Coronary artery (tissue), 2 donors: ENCODE measurements around the gene SLC35E3.
A peak's percentile ranks its signal among the peaks of the same experiment; 100 is the strongest.

ENCODE experiments used
- DNase-seq: peaks from one replicate; pipeline ENCODE4 v3.0.0-alpha.2; 2017; ENCODE audit warnings: low spot score
- H3K27ac ChIP-seq, 2 donors: fragments of 200-600 bp; sonication (generic); one replicate each; pipeline ENCODE4 v1.5.1; 2016 to 2019
- H3K4me3 ChIP-seq: fragments of 200-600 bp; sonication (generic); 2 replicates; pipeline ENCODE4 v1.5.1; 2016; ENCODE audit warnings: mild to moderate bottlenecking, moderate library complexity
- TF ChIP-seq, protein P1 (sequence below): fragments of 200-600 bp; sonication (generic); IDR thresholded peaks from one replicate; pipeline ENCODE4 v1.5.1; 2019; ENCODE audit warnings: antibody characterized with exemption

Gene SLC35E3

DNA sequence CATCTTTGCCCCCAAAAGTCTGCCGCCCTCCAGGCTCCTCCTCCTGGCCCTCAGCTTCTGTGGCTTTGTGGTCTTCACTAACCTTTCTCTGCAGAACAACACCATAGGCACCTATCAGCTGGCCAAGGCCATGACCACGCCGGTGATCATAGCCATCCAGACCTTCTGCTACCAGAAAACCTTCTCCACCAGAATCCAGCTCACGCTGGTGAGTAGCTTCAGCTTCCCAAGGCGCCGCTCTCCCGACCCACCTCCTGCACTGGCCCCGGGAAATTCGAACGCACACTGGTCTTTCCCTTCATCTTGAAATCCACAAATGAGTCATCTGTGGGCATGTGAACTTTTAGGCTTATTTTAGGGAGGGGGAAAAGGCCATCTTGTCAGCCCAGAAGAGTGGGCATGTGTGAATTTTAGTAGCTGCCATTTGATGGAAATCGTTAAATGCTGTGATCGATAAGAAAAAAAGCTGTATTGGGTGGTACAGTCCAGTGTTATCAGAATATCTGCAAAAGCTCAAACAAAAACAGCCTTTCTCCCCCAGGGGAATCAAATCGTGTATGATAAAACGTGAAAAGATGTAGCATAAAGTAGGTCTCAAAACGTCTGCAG lies 700 bp downstream of the SLC35E3 start:
- TF ChIP-seq, protein P1, sequence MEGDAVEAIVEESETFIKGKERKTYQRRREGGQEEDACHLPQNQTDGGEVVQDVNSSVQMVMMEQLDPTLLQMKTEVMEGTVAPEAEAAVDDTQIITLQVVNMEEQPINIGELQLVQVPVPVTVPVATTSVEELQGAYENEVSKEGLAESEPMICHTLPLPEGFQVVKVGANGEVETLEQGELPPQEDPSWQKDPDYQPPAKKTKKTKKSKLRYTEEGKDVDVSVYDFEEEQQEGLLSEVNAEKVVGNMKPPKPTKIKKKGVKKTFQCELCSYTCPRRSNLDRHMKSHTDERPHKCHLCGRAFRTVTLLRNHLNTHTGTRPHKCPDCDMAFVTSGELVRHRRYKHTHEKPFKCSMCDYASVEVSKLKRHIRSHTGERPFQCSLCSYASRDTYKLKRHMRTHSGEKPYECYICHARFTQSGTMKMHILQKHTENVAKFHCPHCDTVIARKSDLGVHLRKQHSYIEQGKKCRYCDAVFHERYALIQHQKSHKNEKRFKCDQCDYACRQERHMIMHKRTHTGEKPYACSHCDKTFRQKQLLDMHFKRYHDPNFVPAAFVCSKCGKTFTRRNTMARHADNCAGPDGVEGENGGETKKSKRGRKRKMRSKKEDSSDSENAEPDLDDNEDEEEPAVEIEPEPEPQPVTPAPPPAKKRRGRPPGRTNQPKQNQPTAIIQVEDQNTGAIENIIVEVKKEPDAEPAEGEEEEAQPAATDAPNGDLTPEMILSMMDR, result no peak
- Histone ChIP-seq H3K27ac (peak overlapping the region; percentile 55 to 85), H3K4me3 (peak overlapping the region; percentile 85)
- peak; percentile 76 for DNase-seq

DNA sequence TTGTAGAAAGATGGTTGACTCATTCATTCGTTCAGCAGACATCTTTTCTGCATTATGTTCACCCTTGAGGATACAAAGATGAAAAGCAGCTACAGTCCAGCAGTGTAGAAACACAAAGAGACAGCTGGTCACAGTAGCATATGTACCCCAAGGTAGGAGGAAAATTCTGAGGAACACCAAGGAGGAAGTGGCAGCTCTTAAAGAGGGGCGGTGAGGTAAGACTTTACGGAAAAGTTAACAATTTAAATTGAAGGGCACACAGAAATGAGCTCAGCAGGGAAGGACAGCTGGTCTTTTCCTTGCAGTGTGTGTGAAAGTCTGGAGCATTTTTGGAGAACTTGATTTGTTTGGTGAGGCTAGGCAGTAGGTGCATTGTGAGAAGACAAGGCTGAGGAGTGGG lies 3.5 kb downstream of the SLC35E3 start:
- Histone ChIP-seq H3K27ac (no peak overlapping the region), H3K4me3 (no peak overlapping the region)
- TF ChIP-seq, protein P1, result no peak
- DNase-seq, result no peak

DNA sequence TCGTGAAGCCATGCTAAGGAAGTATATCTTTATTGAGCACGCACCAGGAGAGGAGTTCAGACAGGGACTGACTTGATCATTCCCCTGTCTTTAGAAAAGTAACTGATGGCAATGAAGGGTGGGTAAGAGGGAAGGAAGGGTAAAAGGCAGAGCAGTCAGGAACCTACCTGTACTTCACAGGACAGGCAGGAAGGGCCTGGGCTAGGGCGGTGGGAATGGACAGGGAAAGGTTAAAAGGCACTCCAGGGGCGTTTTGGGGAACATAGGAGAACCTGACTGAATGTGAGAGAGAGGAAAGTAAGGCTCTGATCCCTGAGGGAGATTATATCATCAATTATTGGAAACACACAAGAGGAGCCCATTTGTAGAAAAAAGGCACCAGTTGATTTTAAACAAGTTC lies 3.9 kb downstream of the SLC35E3 start:
- TF ChIP-seq, protein P1, result no peak
- H3K27ac ChIP-seq, result no peak overlapping the region
- DNase-seq, result no peak
- no peak overlapping the region for H3K4me3 ChIP-seq

DNA sequence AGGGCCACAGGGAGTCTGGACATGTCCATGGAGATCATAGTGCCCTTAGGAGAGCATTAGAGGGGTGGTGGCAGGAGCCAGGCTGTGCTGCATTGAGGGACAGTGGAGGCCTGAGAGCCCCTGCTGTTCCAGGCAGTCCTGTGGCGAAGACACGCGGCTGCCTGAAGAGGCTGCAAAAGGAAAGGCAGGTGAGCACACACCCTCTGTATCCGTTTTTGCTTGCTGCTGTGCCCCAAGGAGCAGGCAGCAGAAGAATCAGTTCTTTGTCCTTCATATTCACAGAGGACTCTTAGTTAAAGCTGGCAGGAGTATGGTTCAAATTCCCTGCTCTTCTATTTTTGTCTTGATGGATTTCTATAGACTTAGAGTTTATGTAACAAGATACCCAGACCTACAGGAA lies 4.5 kb downstream of the SLC35E3 start:
- TF ChIP-seq, protein P1, result no peak
- DNase-seq, result no peak
- Histone ChIP-seq H3K27ac (no peak overlapping the region), H3K4me3 (no peak overlapping the region)

DNA sequence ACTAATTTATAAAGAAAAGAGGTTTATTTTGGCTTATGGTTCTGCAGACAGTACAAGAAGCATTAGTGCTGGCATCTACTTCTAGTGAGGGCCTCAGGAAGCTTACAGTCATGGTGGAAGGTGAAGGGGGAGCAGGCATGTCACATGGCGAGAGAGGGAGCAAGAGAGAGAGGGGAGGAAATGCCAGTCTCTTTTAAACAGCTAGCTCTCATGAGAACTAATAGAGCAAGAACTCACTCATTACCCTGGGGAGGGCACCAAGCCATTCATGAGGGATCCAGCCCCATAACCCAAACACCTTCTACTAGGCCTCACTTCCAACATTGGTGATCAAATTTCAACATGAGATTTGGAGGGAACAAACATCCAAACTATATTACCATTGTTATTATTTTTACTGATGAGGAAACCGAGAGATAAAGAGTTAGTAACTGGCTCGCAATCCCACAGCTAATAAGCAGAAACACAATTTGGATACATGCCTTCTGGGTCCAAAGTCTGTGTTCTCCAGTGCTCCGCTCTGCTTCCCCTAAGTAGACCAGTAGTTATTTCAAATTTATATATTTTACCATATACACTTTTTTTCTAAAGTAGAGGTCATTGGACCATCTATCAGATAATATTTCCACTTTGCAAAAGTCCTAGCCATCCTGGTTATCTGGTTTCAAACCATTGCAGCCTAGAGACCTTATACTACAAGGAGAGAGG lies 9.7 kb downstream of the SLC35E3 start:
- DNase-seq, result no peak
- Histone ChIP-seq H3K4me3 (no peak overlapping the region), H3K27ac (no peak overlapping the region)
- TF ChIP-seq, protein P1, result no peak

DNA sequence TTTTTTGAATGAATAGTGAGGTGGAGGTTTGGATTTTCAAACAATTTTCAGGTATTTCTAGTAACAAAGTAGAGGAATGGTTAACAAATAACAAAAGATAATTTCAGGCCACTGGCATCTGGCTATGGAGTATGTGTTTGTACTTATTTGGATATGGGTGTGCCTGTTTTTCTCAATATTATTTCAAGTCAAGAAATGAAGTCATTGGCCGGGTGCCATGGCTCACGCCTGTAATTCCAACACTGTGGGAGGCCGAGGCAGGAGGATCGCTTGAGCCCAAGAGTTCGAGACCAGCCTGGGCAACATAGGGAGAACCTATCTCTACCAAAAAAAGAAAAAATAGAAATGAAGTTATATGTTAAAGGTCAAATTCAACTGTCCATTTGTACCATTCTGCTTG lies 13.9 kb downstream of the SLC35E3 start:
- TF ChIP-seq, protein P1, result no peak
- Histone ChIP-seq H3K4me3 (no peak overlapping the region), H3K27ac (no peak overlapping the region)
- DNase-seq, result no peak
